ENCODE results near the gene FCRLA.
A peak's percentile ranks its signal among the peaks of the same experiment; 100 is the strongest.
"Not testable (repeated sequence)": the region's sequence is repeated elsewhere in the genome, so short reads cannot be mapped to it uniquely, and the experiment has no call there.

The FCRLA gene

DNA sequence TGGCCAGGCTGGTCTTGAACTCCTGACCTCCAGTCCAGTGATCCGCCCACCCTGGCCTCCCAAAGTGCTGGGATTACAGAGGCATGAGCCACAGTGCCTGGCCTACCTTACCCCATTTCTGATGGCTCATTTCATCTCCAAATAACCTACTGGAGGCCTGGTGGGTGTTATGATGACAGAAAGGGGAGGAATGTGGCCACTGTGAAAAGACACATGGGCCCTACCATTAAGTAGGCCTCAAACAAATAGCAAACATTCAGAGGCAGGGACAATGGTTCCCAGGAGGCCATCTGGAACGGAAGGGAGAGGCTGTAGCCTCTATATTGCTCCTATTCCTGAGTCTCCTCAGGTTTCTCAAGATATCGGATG is 932 bp upstream of the FCRLA start:
- no peak for DNase-seq

DNA sequence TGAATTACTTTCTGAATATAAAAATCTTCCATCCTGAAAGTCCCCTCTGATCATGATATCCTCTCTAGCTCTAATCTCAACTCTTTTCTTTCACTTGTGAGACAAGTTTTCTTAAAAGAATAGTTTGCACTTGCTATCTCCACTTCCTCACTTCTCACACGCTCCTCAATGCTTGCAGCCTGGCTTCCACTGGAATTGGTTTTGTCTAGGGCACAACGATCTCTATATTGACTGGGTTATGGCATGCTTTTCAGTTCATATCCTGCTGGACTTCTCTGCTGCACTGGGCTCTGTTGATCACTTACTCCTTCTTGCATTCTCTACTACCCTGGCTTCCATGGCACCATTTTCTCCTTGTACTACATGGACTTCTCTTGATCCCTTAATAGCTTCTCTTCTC is 474 bp downstream of the FCRLA start:
- DNase-seq = no peak

GRCh38 chr1:161709373-161709772 is 2.3 kb downstream of the FCRLA start:
- no peak for DNase-seq

DNA sequence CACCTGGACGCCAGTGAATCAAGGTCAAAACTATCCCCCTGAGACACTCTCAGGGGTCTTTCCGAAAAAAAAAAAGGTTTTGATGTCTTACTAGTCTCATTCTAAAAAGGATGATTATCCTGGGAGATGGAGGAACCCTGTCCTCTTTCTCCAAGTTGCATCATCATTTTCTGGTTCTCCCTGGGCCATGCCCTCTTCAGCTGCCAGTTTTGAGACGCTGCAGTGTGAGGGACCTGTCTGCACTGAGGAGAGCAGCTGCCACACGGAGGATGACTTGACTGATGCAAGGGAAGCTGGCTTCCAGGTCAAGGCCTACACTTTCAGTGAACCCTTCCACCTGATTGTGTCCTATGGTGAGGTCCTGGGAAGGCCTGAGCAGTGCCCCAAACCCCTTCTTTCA is 3.5 kb downstream of the FCRLA start:
- DNase-seq = peak in 1 of 2 experiments; percentile 29

- DNase-seq = no peak
Measured at GRCh38 chr1:161718559-161719324, 11.7 kb downstream of the FCRLA start.

DNA sequence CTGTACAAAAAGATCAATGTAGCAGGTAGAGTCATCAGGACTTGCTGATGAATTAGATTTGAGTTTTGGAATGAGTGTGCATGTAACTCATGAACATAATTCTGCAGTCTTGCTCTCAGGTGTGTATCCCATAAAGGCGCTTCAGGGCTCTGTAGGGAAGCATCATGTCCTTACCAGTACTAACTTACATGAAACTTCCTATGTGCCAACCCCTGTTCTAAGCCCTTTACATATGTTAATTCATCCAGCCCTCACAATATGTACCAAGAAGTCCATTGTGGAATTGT is 12.2 kb downstream of the FCRLA start:
- DNase-seq = no peak

DNA sequence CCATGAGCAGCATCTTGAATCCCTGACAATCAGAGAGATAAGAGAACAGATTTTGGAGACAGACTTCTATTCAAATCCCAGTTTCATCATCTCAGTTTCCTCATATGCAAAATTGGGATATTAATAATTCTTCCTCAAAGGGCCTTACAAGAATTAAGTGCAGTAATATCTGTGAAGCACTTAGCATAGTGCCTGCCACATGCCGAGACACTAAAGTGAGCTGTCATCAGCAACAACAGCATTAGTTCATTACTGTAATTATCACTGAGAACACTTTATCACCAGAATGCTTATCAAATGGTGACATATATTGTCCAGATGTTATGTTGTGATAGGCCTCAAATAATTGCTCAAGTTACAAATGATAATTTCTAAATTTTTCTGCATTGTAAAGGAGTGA is 13.4 kb downstream of the FCRLA start:
- no peak for DNase-seq

GRCh38 chr1:161720956-161721737 is 14.1 kb downstream of the FCRLA start, which contains the start of gene FCRLB:
FCRLB (plus strand) TSS chr1:161721544; CDS start chr1:161722673, 1,129 bp downstream.
- DNase-seq = no peak

GRCh38 chr1:161721738-161722343 is 14.8 kb downstream of the FCRLA start:
- DNase-seq = no peak

- DNase-seq = no peak
Measured at GRCh38 chr1:161722406-161722805, 15.4 kb downstream of the FCRLA start.

DNA sequence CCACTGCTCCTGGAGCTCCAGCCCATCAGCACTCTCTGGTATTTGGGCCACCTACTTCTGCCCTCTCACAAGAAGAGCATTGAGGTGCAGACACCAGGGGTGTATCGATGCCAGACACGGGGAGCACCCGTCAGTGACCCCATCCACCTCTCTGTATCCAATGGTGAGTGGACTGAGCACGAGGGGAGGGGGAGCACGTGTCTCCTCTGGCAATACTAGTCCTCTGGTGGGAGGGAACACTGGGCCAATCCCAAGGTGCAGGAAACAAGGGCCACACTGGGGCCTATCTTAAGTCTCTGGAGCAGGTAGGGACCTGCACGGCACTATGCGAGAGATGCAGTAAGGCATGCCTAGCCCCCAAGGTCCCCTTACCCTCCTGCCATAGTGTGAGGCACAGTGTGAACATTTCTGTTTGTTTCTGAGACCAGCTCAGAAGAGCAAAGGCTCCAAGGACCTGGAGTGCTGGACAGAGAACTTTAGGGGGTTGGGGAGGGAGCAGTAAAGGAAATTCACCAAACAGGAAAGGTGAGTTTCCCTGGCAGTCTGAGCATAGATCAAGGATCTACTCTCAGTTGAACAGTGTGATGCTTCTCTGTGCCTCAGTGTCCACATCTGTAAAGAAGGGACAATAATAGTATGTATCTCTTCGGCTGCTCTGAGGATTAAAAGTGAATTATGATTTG is 16.6 kb downstream of the FCRLA start:
- no peak for DNase-seq

DNA sequence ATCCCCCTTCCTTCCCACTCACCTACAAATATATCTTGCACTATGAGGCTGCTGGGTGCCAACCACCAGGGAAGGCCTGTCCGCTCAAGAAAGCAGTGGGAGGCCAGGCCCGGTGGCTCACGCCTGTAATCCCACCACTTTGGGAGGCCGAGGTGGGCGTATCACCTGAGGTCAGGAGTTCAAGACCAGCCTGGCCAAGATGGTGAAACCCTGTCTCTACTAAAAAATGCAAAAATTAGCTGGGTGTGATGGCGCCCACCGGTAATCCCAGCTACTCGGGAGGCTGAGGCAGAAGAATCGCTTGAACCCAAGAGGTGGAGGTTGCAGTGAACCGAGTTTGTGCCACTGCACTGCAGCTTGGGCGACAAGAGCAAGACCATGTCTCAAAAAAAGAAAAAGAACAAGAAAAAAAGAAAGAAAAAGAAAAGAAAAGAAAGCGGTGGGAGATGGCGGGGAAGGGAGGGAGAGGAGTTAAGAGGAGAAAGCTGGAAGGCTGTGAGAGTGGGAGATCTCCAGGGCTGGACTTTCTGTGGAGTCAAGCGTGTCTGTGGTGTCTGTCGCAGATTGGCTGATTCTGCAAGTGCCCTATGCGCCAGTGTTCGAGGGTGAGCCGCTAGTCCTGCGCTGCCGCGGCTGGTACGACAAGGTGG is 18.4 kb downstream of the FCRLA start:
- not testable (repeated sequence) for DNase-seq

DNA sequence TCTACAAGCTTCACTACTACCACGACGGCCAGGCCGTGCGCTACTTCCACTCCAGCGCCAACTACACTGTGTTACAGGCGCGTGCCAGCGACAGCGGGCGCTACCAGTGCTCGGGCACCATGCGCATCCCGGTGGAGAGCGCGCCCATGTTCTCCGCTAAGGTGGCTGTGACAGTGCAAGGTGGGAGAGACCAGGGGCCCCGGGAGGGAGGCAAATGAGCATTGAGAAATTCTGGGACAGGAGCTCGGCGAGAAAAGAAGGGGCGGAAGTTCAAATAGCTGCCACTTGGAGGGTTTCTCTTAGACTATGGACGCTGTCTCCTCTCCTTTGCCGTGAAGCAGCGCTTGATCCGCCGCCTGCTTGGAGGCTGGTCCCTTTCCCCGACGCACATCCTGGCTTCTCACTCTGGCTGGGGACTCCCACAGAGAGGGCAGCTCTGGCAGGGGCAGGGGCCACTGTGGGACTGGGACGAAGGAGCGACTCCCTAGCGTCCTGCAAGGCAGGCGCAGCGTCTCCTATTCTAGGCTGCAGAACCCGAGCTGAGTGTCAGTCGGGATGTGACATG is 19.0 kb downstream of the FCRLA start:
- DNase-seq = peak in 1 of 2 experiments; percentile 15

- DNase-seq = peak; percentile 56 to 70
Measured at GRCh38 chr1:161726473-161727255, 19.6 kb downstream of the FCRLA start.

GRCh38 chr1:161727256-161727924 is 20.4 kb downstream of the FCRLA start:
- no peak for DNase-seq

DNA sequence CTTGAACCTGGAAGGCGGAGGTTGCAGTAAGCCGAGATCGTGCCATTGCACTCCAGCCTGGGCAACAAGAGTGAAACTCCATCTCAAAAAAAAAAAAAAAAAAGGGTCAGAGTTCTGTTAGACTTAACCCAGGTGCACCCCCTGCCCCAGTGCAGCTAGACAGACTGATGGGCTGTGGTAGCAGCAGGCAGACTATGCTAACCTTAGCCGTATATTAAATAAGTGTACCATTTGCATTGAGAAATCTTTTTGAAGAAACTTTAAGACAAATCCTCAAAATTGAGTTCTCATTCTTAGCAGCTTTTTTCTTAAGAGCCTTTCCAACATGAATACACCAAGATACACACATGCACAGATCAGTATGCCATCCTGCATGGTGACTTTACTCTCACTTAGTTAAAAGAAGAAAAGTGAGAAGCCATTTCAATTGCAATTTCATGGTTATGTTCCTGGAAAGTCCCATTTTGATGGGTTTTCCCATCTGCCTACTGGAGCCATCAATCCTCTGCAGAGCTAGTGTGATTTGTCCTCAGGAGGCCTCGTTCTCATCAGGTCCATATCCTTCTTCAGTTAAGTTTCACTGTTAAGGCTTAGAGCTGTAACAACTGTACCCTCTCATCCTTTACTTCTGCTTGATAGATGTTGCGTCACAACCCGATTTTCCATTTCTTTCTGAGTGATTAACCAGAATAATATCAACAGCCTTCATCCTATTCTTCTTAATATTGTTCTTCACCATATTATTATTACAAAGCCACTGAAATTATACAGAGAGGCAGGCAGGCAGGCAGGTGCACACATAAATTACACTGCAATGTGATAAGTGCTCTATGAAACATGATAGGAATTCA is 21.6 kb downstream of the FCRLA start:
- DNase-seq = no peak

- DNase-seq = no peak
Measured at GRCh38 chr1:161730050-161730564, 23.1 kb downstream of the FCRLA start.

DNA sequence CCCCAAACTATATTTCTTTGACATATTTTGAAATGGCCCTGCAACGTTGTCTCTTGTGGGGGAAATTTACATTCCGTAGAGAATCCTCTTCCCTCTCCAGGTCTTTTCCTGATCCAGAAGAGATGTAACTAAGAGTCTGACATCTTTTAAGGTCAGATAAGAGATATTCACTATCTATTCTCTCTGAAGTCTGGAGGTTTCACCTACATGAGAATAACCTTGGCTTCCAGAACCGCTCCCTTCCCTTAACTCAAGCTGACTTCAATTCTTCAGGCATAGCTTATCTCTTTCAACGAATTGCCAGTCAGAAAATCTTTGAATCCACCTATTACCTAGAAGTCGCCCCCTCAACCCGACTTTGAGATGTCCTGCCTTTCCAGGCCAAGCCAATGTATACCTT is 24.2 kb downstream of the FCRLA start:
- no peak for DNase-seq

DNA sequence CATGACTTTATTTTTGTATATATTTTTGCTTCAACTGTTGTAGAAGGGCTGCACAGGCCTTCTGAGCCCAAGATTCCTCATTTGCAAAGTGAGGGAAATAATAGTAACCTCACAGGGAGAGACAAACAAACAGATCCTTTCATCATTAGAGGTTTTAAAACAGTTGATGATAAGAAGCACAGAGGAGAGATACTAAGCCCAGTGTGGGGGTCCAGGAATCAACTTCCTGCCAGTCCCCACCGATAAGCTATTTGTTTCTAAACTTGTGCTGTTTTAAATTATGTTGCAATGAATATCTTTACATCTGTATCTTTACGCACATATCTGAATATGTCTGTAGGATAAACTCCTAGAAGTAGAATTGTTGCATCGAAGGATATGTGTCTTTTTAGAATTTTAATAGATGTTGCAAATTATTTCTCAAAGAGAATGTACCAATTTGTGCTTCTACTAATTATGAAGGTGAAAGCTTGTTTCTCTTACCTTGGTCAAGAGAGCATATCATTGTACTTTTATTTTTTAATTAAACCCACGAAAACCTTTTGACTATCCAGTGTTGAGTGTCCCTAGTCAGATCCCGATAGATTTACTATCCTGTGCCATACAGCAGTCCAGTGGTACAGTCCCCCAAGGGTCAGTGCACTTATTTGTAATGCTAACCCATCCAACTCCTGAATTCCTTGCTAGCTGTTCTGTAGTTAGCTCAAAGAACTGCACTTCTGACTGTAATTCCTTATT is 25.1 kb downstream of the FCRLA start:
- no peak for DNase-seq

Data from NCI-H1930 (cell line).